HG03342 (cell line): ENCODE data around the gene ADAMTS12.
A peak's percentile ranks its signal among the peaks of the same experiment; 100 is the strongest.
"Not testable (repeated sequence)": the region's sequence is repeated elsewhere in the genome, so short reads cannot be mapped to it uniquely, and the experiment has no call there.

ENCODE experiments used
- ATAC-seq: cut with Tn5 transposase; IDR thresholded peaks from one replicate; pipeline ENCODE4 v1.9.1; 2021; ENCODE audit warnings: mild to moderate bottlenecking, moderate library complexity; ENCODE audit not compliant: unreplicated experiment

The ADAMTS12 gene

DNA sequence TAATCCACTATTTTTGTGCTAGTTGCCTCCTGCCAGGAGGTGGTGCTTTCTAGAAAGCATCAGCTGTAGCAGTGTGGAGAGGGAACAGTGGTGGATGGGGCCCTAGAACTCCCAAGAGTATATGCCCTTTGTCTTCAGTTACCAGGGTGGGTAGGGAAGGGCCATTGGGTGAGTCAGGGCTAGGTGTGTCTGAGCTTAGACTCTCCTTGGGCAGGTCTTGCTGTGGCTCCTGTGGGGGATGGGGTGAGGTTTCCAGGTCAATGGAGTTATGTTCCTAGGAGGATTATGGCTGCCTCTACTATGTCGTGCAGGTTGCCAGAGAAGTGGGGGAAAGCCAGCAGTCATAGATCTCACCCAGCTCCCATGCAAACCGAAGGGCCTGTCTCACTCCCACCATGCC, 11.3 kb upstream of the ADAMTS12 start:
- ATAC-seq = no peak

DNA sequence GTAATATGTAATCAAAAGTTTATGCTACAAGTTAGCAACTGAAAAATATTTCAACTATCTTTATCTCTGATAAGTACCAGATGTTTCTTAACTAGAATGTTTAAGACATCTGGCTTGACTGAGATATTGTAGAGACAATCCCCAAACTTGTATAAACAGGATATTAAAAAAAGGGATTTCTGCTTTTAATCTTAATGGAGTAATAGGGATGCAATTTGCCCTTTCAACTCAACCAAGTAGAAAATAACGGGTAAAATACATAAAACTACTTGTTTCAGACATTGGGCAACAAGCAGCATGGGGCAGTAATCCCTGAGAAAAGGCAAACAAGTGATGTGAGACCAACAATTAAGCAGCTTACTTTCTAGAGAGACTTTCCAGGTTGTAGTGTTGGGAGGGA, 9.4 kb upstream of the ADAMTS12 start:
- ATAC-seq = no peak

DNA sequence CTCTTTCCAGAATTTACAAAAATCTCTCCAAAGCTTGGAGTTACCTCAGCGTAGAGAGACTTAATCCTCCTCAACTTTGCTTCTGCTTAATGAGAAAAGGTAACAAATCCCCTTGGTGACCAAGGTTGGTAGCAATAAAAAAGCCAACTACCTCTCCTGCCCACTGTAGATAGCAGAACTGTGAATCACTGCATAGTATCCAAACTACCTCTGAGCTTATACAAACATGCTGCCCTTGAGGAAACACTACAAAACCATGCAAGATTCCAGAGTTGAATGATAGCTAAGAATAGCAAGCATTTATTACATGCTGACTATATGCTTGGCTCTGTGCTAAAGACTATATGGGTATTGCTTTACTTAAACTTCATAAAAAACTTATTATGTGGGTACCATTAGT, 2.8 kb upstream of the ADAMTS12 start:
- ATAC-seq = no peak

DNA sequence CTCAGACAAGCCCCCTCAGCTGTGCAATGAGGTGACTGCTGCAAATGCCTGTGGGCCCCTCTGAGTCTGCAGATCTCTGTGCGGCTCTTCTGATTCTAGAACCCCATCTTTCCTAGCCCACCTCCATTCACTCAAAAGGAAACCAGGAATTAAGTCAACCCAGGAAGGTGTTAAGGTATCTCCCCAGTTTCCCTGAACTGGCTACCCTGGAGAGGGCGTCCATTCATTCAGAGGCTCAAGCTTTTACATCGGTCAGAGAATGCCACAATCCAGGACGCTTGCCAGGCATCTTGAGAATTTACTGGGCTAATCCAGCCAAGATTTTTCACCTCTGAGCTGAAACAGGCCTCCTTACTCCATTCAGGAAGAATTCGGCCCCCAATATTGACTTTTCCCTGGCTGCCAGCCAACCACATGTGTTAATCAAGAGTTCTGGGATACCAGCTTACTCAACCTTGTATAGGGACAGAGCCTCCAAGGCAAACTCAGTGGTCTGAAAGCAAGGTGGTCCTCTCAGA, 889 bp upstream of the ADAMTS12 start:
- no peak for ATAC-seq

DNA sequence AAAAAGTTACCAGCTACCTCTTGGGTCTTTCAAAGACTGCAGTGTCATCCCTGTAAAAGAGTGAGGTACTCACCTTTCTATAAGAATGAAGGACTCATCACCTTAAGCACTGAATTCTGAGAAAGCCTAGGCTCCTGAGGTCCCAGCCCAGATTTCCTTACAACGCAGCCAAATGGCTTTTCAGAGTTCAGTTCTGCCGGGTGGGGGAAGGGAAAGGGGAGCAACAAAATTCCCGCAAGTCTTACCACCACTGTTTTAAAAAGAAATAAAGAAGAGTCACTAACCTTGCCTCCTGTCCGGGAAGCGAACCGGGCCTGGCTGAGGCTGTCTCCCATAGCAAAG, 373 bp downstream of the ADAMTS12 start:
- ATAC-seq = no peak

DNA sequence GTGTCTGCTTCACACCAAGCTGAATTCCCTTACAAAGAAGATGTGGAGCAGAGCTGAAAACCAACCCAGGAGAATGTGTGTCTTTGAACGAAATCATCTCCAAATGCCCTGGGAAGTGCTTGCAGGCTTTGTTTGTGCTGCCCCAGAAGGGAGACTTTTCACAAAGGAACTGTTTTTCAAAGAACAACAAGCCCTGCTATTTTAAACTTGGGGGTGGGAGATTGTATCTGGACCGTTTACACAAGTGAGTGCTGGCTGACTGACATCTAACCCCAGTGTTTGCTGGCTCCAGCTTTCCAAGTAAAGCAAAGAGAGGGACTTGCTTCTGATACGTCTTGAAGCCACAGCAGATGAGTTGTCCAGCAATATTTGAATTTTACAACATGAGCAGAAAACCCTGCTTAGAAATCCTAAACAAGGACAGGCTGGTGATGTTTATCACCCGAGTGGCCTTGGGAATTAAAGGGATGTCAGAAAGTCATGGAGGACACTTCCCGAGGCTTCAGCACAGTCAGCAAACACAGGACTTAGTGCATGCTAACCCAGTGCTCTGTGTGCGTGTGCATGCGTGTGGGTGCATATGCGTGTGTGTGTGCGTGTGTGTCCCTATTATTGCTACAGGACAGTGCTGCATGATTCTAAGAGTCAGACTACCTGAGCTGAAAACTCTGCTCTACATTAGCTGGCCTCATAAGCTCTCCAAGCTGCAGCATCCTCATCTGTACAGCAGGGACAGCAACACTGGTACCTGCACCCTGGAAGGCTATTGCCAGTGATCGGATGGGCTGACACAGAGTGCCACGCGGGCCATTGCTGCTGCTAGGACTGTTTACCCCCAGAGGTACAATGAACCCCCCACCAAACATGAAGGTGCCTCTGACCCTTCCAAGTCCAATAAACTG, 1.4 kb downstream of the ADAMTS12 start:
- ATAC-seq = peak; percentile 67

DNA sequence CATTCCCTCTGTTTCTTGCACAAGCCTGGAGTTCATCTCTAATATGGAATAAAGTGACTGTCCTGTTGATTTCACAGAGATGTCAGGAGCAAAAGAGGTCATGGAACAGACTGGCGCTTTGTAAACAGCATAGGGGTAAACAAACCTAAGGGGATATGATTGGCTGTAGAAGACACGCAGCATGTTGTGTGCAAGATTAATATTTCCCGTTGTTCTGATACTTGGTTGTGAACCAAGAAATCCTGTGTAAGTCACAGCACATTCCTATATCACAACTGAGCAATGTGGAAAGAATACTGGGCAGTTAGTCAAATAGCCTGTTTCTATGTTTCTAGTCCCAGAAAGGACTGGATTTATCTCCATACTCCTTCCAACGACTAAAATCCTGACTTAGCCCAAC, 3.2 kb downstream of the ADAMTS12 start:
- no peak for ATAC-seq

DNA sequence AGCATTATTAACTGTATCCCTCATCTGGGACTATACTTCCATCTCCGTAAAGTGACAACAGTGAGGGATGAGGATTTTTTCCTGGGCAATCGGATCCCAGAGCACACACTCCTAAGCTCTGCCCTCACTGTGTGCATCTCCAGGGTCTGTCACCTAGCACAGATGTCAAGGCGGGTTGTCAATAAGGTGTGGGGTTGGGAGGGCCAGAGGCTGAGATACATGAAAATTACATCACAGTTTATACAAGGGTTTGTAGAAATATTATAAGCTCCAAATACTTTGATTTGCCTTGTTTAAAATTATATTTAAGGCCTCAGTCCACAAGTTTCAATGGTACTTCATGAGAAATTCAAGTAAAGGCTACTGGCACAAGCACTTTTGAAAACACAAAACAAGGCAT, 4.5 kb downstream of the ADAMTS12 start:
- no peak for ATAC-seq

DNA sequence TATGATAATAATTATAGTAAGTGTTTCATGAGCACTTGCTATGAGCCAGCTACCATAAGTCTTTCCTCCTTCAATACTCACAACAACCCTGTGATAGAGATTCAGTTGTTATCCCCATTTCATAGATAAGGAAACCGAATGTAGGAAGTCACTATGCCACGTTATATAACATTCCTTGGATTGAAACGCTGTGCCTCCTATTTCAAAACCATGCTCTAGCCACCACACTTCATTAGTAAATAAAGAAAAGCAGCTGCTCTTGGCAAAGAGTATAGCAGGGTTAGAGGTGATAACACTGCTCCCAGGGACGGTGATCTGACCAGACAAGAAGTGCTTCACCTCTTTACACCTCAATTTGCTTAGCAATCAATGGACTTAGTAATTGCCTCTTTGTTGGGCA, 5.5 kb downstream of the ADAMTS12 start:
- no peak for ATAC-seq

DNA sequence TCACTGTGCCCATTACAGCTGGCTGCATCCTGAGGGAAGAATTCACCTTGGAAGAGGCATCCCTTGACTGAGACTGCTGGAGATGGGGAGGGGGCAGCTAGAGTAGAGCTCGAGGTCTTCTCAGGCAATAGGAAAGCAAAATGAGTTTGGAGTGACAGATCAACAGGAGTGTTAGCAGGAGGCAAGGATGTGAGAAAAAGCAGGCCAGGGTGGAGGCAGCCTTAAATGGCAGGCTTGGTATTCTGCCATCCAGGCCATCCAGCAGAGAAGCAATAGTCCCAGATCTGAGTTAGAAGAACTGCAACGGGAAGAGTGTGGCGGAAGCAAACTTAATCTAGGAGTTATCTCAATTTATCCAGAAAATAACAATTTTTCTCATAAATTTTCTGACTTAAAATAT, 6.1 kb downstream of the ADAMTS12 start:
- ATAC-seq = no peak

DNA sequence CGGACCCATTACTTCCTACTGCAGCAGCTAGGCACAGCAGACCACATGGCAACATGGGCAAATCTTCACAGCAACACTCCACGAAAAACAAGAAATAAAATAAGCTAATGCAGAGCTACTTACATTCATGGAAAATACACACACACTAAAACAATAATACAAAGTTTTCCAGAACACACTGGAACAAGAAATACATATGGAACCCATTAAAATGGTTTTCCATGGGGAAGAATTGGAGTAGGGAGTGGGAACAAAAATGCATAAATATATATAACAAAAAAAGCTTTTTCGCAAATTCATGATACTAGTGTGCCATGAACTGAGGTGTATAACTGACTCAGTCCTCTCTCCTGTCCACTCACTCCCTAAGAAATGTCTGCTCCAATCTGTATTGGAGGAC, 8.3 kb downstream of the ADAMTS12 start:
- no peak for ATAC-seq

DNA sequence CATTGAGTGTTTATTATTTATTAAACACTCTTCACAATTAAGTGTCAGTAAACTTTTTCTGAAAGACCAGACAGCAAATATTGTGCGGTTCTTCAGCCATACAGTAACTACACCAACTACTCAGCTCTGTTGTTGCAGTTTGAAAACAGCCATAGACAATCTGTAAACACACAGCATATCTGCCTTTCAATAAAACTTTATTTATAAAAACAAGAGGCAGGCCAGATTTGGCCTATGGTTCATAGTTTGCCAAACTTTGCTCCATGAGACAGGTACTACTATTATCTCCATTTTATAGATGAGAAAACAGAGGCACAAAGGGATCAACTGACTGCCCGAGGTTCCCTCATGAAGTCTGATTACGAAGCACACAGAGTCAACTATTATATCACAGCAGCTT, 11.5 kb downstream of the ADAMTS12 start:
- ATAC-seq = no peak

DNA sequence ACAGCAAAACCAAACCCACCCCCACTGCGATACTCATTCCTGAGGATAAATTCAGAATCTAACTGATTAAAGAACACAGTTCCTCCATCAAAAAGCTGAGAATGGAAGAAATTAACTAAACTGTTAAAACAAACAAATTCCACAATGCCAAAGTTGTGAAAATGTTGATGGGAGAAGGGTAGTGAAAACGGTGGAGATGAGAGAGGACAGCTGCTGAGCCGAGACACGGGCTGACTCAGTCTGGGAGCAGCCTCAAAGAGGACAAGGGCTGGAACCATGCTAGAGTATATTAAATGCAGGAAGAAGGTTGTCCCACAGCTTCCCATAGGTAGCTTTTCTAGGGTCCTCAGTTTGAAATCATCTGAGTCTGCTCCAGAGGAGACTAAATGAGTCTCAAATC, 14.3 kb downstream of the ADAMTS12 start:
- ATAC-seq = no peak

DNA sequence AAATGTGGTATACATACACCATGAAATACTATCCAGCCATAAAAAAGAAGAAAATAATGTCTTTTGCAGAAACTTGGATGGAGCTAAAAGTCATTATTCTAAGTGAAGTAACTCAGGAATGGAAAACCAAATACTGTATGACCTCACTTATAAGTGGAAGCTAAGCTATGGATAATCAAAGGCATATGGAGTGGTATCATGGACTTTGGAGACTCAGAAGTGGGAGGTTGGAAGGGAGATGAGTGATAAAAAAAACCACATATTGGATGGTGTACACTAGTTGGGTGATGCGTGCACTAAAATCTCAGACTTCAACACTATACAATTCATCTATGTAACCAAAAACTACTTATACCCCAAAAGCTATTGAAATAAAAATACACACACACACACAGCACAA, 24.5 kb downstream of the ADAMTS12 start:
- no peak for ATAC-seq

DNA sequence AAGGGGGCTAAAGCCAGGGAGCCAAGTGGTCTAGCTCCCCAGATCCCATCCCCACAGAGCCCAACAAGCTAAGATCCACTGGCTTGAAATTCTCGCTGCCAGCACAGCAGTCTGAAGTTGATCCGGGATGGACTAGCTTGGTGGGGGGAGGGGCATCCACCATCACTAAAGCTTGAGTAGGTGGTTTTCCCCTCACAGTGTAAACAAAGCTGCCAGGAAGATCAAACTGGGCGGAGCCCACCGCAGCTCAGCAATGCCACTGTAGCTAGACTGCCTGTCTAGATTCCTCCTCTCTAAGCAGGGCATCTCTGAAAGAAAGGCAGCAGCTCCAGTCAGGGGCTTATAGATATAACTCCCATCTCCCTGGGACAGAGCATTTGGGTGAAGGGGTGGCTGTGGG, 32.6 kb downstream of the ADAMTS12 start:
- ATAC-seq = not testable (repeated sequence)

DNA sequence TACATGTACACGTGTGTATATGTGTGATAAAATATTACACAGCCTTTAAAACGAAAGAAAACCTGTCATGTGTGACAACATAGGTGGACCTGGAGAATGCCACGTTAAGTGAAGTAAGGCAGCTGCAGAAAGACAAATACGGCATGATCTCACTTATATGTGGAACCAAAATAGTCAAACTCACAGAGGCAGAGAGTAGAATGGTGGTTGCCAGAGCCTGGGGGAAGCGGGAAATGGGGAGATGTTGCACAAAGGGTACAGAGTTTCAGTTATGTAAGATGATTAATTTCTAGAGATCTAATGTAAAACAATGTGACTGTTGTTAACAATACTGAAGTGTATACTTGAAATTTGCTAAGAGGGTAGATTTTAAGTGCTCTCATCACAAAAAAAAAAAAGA, 34.8 kb downstream of the ADAMTS12 start:
- ATAC-seq = peak; percentile 65

DNA sequence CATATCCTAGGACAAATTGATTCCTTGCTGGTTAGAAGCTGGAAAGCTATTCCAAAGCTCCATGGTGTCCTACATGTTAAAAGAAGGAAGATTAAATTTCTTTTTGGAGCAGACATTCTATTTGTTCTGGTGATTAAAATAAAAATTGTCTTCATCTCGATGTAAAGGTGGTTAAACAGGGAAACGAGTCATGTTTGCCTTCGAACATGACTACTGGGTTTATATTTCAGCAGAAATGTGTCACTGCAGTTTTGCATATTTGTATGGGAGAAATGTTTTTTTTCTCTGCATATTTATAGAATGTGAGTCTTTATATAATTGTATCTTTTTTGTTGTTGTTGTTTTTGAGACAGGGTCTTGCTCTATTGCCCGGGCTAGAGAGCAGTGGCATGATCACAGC, 36.4 kb downstream of the ADAMTS12 start:
- ATAC-seq = no peak

DNA sequence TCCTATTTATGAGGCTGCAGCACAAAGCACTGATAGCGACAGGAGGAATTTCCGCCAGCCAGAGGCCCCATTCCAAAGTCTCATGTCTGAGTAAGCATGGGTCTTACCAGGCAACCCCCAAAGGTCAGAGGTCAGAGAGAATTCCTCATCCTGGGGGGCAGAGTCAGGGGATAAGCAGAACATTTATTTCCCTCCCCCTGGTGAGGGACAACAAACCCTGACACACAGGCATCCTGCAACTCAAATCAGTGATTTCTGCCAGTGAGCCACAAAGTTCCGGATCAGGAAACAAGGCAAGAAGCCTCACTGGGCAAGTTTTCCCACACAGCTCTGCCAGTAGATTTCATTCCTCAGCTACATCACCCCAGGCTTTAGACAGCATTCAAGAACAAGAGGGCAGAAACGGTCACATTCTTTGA, 37.0 kb downstream of the ADAMTS12 start:
- no peak for ATAC-seq

DNA sequence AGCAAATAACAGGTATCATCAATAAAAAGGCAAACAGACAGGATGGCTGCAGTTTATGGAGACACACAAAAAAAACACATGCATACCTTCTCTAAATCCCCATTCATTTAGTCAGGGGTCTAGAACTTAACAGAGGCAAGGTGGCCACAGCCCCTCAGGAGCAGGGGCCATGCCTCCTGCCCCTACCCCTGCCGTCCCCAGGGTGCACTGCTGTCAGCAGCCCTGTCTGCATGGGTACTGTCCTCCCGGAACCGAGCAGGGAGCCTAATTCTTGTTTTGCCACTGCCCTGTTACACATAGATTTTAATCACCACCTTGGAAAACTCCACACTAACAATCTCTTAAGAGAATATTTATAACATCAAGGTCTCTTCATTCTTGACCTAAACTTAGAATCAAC, 39.0 kb downstream of the ADAMTS12 start:
- no peak for ATAC-seq

DNA sequence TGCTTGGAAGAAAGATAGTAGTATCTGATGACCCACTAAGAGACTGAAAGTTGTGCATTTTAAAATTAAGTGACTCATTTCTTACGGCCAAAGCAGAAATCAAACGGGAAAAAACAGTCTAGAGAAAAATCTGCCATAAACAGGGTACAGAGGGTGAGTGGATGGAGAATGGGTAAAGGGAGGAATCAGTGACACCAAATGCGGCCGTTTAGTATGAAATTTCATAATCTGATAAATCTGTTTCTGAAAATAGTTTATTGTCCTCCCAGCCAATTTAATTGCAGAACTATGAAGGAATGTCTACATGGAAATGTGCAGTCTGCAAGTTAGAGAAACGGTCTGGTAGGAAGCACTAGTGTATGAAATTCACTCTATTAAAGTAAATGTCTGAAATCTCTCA, 39.5 kb downstream of the ADAMTS12 start:
- no peak for ATAC-seq

DNA sequence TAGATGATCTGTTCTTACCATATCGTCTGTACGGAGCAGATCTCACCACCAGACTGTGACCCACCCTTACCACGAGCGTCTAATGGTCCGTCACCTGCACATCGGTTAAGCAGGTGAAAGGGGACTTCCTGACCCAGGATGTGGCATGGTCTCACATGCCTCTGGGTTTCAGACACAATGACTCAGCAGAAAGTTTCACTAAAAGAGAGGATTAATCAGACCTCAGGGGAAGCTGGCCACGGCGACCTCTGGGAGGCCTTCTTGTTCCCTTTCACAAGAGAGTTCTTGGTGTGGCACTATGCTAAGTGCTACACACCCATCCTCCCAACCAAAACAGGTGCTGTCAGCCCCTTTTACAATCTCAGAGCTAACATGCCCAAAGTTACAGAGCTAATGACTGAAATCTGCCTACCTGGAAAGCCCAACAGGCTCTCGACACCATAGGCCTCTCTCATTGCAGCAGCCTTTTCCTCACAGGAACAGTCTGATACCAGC, 41.6 kb downstream of the ADAMTS12 start:
- ATAC-seq = peak; percentile 96

DNA sequence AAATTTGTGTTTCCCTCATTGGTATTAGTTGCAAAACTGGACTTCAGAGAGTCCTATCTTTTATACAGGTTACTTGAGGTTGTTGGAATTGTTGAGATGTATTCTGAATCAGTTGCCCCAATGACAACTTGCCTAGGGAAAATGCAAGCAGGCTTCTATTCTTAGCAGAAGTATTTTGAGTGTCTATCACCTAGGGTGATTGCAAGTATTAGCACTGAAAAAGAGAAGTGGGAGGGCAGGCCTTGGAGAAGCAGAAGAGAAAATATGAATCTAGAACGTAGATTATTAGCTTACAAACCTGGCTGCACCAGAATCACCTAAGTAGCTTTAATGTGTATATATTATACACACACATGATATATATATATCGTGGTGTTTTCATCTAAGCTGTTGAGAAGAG, 43.2 kb downstream of the ADAMTS12 start:
- no peak for ATAC-seq

DNA sequence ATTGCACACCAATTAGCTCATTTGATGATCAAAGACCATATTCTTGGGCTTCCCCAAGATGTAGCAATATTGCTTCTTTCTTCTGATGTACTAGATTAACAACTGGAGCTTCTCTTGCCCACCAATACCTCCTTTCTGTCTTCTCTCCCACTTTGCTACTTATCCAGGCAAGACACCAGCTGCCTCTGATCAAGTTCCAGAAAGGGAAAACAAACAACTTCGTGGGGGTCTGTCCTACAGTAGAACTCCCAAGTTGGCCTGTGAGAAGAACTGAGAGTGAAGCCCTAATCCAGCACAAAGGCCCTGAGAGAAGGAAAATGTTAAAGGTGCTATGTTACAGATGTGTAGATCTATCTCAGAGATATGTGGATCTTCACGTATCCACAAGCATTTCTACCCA, 44.9 kb downstream of the ADAMTS12 start:
- ATAC-seq = no peak
